Measurements from ENCODE around the gene TTC4.

Gene TTC4

GRCh38 chr1:54715493-54716298 is at the start of gene TTC4:
TTC4 (plus strand) TSS chr1:54715861; CDS start chr1:54715909, 48 bp downstream.
- Mint-ChIP-seq H3K4me3 (peak within 1 kb of the TSS; percentile 71), H3K9me3 (no peaks in the 10 kb centered on the region), H3K4me1 (peaks cover 31% of the 10 kb centered on the region), H3K27ac (ENCODE audit: low read depth) (peak within 1 kb of the TSS; percentile 68), H3K27me3 (no peaks in the 10 kb centered on the region), H3K36me3 (ENCODE audit: insufficient read depth) (peaks cover 16% of the 10 kb centered on the region)
- peak; percentile 72 to 78 for DNase-seq (ENCODE audit: low spot score in 2 of 2)
- peak; percentile 95 for ATAC-seq (replicated peaks; ENCODE audit: extremely low read depth, poor library complexity, severe bottlenecking)

GRCh38 chr1:54666333-54666732 is 49.3 kb upstream of the TTC4 start:
- no peak for DNase-seq (ENCODE audit: low spot score in 2 of 2)
- no peak overlapping the region for H3K4me3 Mint-ChIP-seq
- H3K27ac Mint-ChIP-seq (ENCODE audit: low read depth) = no peak overlapping the region
- H3K27me3 Mint-ChIP-seq = peaks cover 10% of the 10 kb centered on the region
- no peak for ATAC-seq (replicated peaks; ENCODE audit: extremely low read depth, poor library complexity, severe bottlenecking)
- H3K4me1 Mint-ChIP-seq = no peaks in the 10 kb centered on the region
- H3K36me3 Mint-ChIP-seq (ENCODE audit: insufficient read depth) = no peaks in the 10 kb centered on the region
- no peaks in the 10 kb centered on the region for H3K9me3 Mint-ChIP-seq

GRCh38 chr1:54667797-54668196 is 47.9 kb upstream of the TTC4 start:
- DNase-seq (ENCODE audit: low spot score in 2 of 2) (no peak), ATAC-seq (replicated peaks; ENCODE audit: extremely low read depth, poor library complexity, severe bottlenecking) (no peak)
- H3K4me1 Mint-ChIP-seq = peaks cover 12% of the 10 kb centered on the region
- H3K27me3 Mint-ChIP-seq = peaks cover 10% of the 10 kb centered on the region
- no peaks in the 10 kb centered on the region for H3K9me3 Mint-ChIP-seq
- H3K4me3 Mint-ChIP-seq = no peak overlapping the region
- H3K36me3 Mint-ChIP-seq (ENCODE audit: insufficient read depth) = no peaks in the 10 kb centered on the region
- no peak overlapping the region for H3K27ac Mint-ChIP-seq (ENCODE audit: low read depth)

- H3K4me1 Mint-ChIP-seq = peaks cover 12% of the 10 kb centered on the region
- ATAC-seq (replicated peaks; ENCODE audit: extremely low read depth, poor library complexity, severe bottlenecking) (no peak), DNase-seq (ENCODE audit: low spot score in 2 of 2) (no peak)
- H3K9me3 Mint-ChIP-seq = no peaks in the 10 kb centered on the region
- H3K27ac Mint-ChIP-seq (ENCODE audit: low read depth) = no peak overlapping the region
- peaks cover 10% of the 10 kb centered on the region for H3K27me3 Mint-ChIP-seq
- H3K36me3 Mint-ChIP-seq (ENCODE audit: insufficient read depth) = no peaks in the 10 kb centered on the region
- no peak overlapping the region for H3K4me3 Mint-ChIP-seq
These were observed 47.1 kb upstream of the TTC4 start for GRCh38 chr1:54668567-54668966.

GRCh38 chr1:54671985-54672608 is 43.6 kb upstream of the TTC4 start:
- peak; percentile 84 for ATAC-seq (replicated peaks; ENCODE audit: extremely low read depth, poor library complexity, severe bottlenecking)
- no peak overlapping the region for H3K4me3 Mint-ChIP-seq
- H3K27ac Mint-ChIP-seq (ENCODE audit: low read depth) = no peak overlapping the region
- no peaks in the 10 kb centered on the region for H3K36me3 Mint-ChIP-seq (ENCODE audit: insufficient read depth)
- no peaks in the 10 kb centered on the region for H3K27me3 Mint-ChIP-seq
- no peaks in the 10 kb centered on the region for H3K9me3 Mint-ChIP-seq
- H3K4me1 Mint-ChIP-seq = peaks cover 12% of the 10 kb centered on the region
- DNase-seq (ENCODE audit: low spot score in 2 of 2) = peak; percentile 59 to 63

- Mint-ChIP-seq H3K4me3 (no peak overlapping the region), H3K27ac (ENCODE audit: low read depth) (no peak overlapping the region), H3K27me3 (no peaks in the 10 kb centered on the region), H3K4me1 (no peaks in the 10 kb centered on the region), H3K36me3 (ENCODE audit: insufficient read depth) (no peaks in the 10 kb centered on the region), H3K9me3 (no peaks in the 10 kb centered on the region)
- ATAC-seq (replicated peaks; ENCODE audit: extremely low read depth, poor library complexity, severe bottlenecking) (no peak), DNase-seq (ENCODE audit: low spot score in 2 of 2) (no peak)
These were observed 36.7 kb upstream of the TTC4 start for GRCh38 chr1:54678776-54679643.

GRCh38 chr1:54679706-54680105 is 36.0 kb upstream of the TTC4 start:
- Mint-ChIP-seq H3K27ac (ENCODE audit: low read depth) (no peak overlapping the region), H3K36me3 (ENCODE audit: insufficient read depth) (no peaks in the 10 kb centered on the region), H3K4me3 (no peak overlapping the region), H3K9me3 (no peaks in the 10 kb centered on the region), H3K4me1 (no peaks in the 10 kb centered on the region), H3K27me3 (no peaks in the 10 kb centered on the region)
- DNase-seq (ENCODE audit: low spot score in 2 of 2) (no peak), ATAC-seq (replicated peaks; ENCODE audit: extremely low read depth, poor library complexity, severe bottlenecking) (no peak)

- H3K4me1 Mint-ChIP-seq = no peaks in the 10 kb centered on the region
- H3K27ac Mint-ChIP-seq (ENCODE audit: low read depth) = no peak overlapping the region
- DNase-seq (ENCODE audit: low spot score in 2 of 2) = no peak
- no peaks in the 10 kb centered on the region for H3K27me3 Mint-ChIP-seq
- H3K36me3 Mint-ChIP-seq (ENCODE audit: insufficient read depth) = no peaks in the 10 kb centered on the region
- no peaks in the 10 kb centered on the region for H3K9me3 Mint-ChIP-seq
- H3K4me3 Mint-ChIP-seq = no peak overlapping the region
- no peak for ATAC-seq (replicated peaks; ENCODE audit: extremely low read depth, poor library complexity, severe bottlenecking)
These were observed 35.3 kb upstream of the TTC4 start for GRCh38 chr1:54680387-54680786.

- Mint-ChIP-seq H3K4me1 (no peaks in the 10 kb centered on the region), H3K9me3 (no peaks in the 10 kb centered on the region)
- no peak for DNase-seq (ENCODE audit: low spot score in 2 of 2)
These were observed 34.3 kb upstream of the TTC4 start for GRCh38 chr1:54681358-54681757.

GRCh38 chr1:54683453-54683852 is 32.2 kb upstream of the TTC4 start:
- no peak overlapping the region for H3K27ac Mint-ChIP-seq (ENCODE audit: low read depth)
- DNase-seq (ENCODE audit: low spot score in 2 of 2) (no peak), ATAC-seq (replicated peaks; ENCODE audit: extremely low read depth, poor library complexity, severe bottlenecking) (no peak)
- H3K36me3 Mint-ChIP-seq (ENCODE audit: insufficient read depth) = no peaks in the 10 kb centered on the region
- H3K9me3 Mint-ChIP-seq = no peaks in the 10 kb centered on the region
- peaks cover 2% of the 10 kb centered on the region for H3K27me3 Mint-ChIP-seq
- no peaks in the 10 kb centered on the region for H3K4me1 Mint-ChIP-seq
- H3K4me3 Mint-ChIP-seq = no peak overlapping the region

More at GRCh38 chr1:54681358-54681757, 34.3 kb upstream of the TTC4 start:
- Mint-ChIP-seq H3K4me3 (no peak overlapping the region), H3K27ac (ENCODE audit: low read depth) (no peak overlapping the region), H3K27me3 (no peaks in the 10 kb centered on the region), H3K36me3 (ENCODE audit: insufficient read depth) (no peaks in the 10 kb centered on the region)
- no peak for ATAC-seq (replicated peaks; ENCODE audit: extremely low read depth, poor library complexity, severe bottlenecking)

GRCh38 chr1:54685335-54685905 is 30.2 kb upstream of the TTC4 start:
- ATAC-seq (replicated peaks; ENCODE audit: extremely low read depth, poor library complexity, severe bottlenecking) (no peak), DNase-seq (ENCODE audit: low spot score in 2 of 2) (no peak)
- no peaks in the 10 kb centered on the region for H3K36me3 Mint-ChIP-seq (ENCODE audit: insufficient read depth)
- no peaks in the 10 kb centered on the region for H3K9me3 Mint-ChIP-seq
- no peaks in the 10 kb centered on the region for H3K4me1 Mint-ChIP-seq
- peaks cover 14% of the 10 kb centered on the region for H3K27me3 Mint-ChIP-seq
- no peak overlapping the region for H3K4me3 Mint-ChIP-seq
- H3K27ac Mint-ChIP-seq (ENCODE audit: low read depth) = no peak overlapping the region

GRCh38 chr1:54686155-54686554 is 29.5 kb upstream of the TTC4 start:
- no peak overlapping the region for H3K4me3 Mint-ChIP-seq
- DNase-seq (ENCODE audit: low spot score in 2 of 2) (no peak), ATAC-seq (replicated peaks; ENCODE audit: extremely low read depth, poor library complexity, severe bottlenecking) (no peak)
- no peak overlapping the region for H3K27ac Mint-ChIP-seq (ENCODE audit: low read depth)
- no peaks in the 10 kb centered on the region for H3K36me3 Mint-ChIP-seq (ENCODE audit: insufficient read depth)
- H3K27me3 Mint-ChIP-seq = peaks cover 14% of the 10 kb centered on the region
- no peaks in the 10 kb centered on the region for H3K9me3 Mint-ChIP-seq
- H3K4me1 Mint-ChIP-seq = no peaks in the 10 kb centered on the region
